ENCODE measurements around the gene EXOC3L1.

Gene EXOC3L1

DNA sequence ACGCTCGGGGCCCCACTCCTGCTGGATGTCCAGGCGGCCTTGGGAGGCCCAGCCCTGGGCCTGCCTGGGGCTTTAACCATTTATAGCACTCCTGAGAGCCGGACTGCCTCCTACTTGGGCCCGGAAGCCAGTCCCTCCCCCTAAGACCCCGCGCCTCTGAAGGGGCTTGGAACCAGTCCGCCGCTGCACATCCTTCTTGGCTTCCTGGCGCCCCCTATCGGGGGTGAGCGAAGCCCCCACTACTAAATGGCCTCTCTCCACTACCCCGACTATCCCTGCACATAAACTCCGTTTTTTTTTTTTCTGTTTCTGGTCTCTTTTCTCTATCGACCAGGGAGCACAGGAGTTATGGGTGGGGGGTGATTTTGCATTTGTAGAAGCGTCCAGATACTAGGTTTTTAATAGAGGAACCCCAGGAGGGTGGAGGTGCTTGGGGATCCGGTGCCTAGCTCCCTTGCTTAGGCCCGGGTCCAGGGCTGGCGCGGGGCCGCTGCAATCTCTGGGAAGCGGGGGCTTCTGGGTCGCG, 20.2 kb downstream of the EXOC3L1 start:
- Histone ChIP-seq H3K36me3 (ENCODE audit: control insufficient read depth, insufficient read depth, low read length) (no peaks in the 10 kb centered on the region), H3K27me3 (ENCODE audit: control insufficient read depth, insufficient read depth, low read length) (peaks cover 16% of the 10 kb centered on the region), H3K4me1 (ENCODE audit: control insufficient read depth, insufficient read depth, low read length) (peaks cover 24% of the 10 kb centered on the region), H3K9ac (ENCODE audit: low read length) (peak overlapping the region; percentile 45), H3K4me3 (ENCODE audit: low read length) (peak overlapping the region; percentile 66), H3K27ac (ENCODE audit: low read depth, low read length) (peak overlapping the region; percentile 93)

DNA sequence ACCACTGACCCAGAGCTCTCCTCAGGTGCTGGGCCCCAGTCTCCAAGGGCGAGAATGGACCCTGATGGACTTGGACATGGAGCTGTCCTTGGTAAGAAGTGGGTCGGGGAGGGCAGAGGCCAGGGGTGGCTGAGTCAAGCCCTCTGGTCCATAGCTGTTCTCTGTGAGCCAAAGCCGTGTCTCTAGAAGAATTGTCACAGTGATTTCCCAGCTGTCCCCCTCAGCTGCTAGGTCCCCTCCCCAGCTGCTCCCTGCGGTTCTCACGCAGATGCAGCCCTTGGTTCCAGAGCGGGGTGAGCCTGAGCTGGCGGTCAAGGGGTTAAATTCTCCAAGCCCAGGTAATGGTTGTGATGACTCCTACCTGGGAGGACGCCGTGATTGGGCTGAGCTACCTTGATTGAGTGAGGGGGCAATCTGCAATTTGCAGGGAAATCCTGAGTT, 20.9 kb downstream of the EXOC3L1 start:
- no peak overlapping the region for H3K9ac ChIP-seq (ENCODE audit: low read length)
- H3K4me1 ChIP-seq (ENCODE audit: control insufficient read depth, insufficient read depth, low read length) = peaks cover 20% of the 10 kb centered on the region
- peaks cover 18% of the 10 kb centered on the region for H3K27me3 ChIP-seq (ENCODE audit: control insufficient read depth, insufficient read depth, low read length)
- H3K27ac ChIP-seq (ENCODE audit: low read depth, low read length) = peak overlapping the region; percentile 93
- H3K36me3 ChIP-seq (ENCODE audit: control insufficient read depth, insufficient read depth, low read length) = no peaks in the 10 kb centered on the region
- peak overlapping the region; percentile 66 for H3K4me3 ChIP-seq (ENCODE audit: low read length)

DNA sequence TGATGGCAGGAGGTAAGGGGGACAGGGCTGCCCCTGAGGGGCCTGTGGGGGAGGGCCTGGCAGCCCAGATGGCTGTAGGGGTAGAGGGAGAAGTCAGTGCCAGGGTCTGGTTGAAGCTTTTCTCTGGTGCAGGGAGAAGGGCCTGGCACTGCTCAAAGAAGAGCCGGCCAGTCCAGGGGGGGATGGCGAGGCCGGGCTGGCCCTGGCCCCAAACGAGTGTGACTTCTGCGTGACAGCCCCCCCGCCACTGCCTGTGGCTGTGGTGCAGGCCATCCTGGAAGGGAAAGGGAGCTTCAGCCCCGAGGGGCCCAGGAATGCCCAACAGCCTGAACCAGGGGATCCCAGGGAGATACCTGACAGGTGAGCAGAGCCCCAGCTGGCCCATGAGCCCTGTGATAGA, 22.3 kb downstream of the EXOC3L1 start:
- H3K4me1 ChIP-seq (ENCODE audit: control insufficient read depth, insufficient read depth, low read length) = peaks cover 19% of the 10 kb centered on the region
- no peak overlapping the region for H3K4me3 ChIP-seq (ENCODE audit: low read length)
- no peak overlapping the region for H3K27ac ChIP-seq (ENCODE audit: low read depth, low read length)
- H3K27me3 ChIP-seq (ENCODE audit: control insufficient read depth, insufficient read depth, low read length) = peaks cover 29% of the 10 kb centered on the region
- H3K36me3 ChIP-seq (ENCODE audit: control insufficient read depth, insufficient read depth, low read length) = no peaks in the 10 kb centered on the region
- H3K9ac ChIP-seq (ENCODE audit: low read length) = no peak overlapping the region

DNA sequence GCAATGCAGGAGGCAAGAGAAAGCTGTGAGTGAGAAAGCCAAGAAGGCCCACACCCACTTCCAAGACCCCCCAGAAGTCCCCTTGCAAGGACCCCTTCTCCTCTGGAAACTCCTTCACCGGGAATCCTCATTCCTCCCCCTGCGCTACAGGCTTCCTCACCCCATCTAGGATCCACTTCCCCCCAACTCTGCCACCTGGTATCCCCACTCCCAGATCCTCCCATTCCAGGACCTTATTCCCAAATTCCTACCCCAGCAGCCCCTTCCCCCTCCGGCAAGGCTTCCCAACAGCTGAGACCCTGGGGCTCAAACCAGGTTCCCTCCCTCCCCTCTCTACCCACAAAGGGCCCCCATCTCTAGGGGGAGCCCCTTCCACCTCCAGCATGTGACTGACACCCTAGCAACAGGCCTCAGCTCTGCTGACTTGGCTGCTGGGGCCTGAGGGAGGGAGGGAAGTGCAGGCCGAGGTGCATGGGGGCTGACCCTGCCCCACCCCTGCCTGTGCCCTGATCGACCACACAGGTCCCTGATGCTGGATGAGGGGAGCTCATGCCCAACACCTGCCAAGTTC, 23.3 kb downstream of the EXOC3L1 start:
- Histone ChIP-seq H3K9ac (ENCODE audit: low read length) (no peak overlapping the region), H3K4me1 (ENCODE audit: control insufficient read depth, insufficient read depth, low read length) (peaks cover 19% of the 10 kb centered on the region), H3K4me3 (ENCODE audit: low read length) (no peak overlapping the region), H3K27ac (ENCODE audit: low read depth, low read length) (no peak overlapping the region), H3K27me3 (ENCODE audit: control insufficient read depth, insufficient read depth, low read length) (peaks cover 32% of the 10 kb centered on the region), H3K36me3 (ENCODE audit: control insufficient read depth, insufficient read depth, low read length) (no peaks in the 10 kb centered on the region)

DNA sequence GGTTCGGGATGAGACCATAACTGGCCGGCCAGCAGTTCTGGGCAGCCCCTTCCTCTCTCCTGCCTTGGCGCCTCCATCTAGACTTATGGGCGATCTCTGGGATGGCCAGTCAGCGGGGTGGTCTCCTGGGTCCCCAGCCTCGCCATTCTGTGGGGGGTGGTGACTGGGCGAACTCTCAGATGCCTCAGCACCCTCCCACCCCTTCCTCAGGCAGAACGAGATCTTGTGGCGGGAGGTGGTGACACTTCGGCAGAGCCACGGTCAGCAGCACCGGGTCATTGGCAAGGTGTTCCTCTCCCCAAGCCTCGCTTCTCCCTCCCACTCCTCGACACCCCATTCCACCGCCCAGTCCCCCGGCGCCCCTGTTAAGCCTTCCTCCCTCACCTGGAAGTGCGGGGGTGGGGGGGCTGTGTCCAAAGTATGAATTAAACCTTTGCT, 23.8 kb downstream of the EXOC3L1 start:
- no peak overlapping the region for H3K4me3 ChIP-seq (ENCODE audit: low read length)

DNA sequence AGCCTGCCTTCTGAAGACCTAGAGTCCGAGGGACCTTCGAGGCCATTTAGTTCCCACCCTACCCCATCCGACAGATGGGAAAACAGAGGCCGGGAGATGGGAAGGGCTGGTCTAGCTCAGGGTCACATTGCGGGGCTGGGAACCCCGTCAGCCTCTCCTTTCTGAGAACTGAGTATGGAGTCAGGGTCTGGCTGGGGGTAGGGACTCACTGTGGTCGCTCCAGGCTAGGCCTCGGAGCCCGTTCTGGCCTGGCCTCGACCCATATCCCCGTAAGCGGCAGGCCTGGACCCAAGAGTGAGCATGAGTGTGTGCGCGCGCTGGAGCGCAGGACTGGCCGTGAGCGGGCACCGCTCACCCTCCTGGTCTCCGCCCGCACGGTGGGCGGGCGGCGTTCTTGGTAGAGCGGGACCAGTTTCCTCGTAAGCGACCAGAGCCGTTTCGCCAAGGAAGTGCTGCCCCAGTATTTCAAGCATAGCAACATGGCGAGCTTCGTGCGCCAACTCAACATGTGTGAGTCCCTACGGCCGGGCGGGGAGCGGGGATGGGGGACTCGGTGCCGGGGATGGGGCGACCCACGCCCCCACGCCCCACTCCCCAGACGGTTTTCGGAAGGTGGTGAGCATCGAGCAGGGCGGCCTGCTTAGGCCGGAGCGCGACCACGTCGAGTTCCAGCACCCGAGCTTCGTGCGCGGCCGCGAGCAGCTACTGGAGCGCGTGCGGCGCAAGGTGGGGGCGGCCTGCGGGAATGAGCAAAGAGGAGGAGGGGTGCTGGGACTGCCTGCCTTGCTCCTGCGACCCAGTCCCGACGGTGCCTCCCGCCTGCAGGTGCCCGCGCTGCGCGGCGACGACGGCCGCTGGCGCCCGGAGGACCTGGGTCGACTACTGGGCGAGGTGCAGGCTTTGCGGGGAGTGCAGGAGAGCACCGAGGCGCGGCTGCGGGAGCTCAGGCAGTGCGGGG, 24.5 kb downstream of the EXOC3L1 start:
- Histone ChIP-seq H3K9ac (ENCODE audit: low read length) (no peak overlapping the region), H3K27ac (ENCODE audit: low read depth, low read length) (peak overlapping the region; percentile 36), H3K36me3 (ENCODE audit: control insufficient read depth, insufficient read depth, low read length) (no peaks in the 10 kb centered on the region), H3K4me1 (ENCODE audit: control insufficient read depth, insufficient read depth, low read length) (peaks cover 16% of the 10 kb centered on the region), H3K27me3 (ENCODE audit: control insufficient read depth, insufficient read depth, low read length) (peaks cover 35% of the 10 kb centered on the region), H3K4me3 (ENCODE audit: low read length) (peak overlapping the region; percentile 54)

More for the DNA sequence above, 23.8 kb downstream of the EXOC3L1 start:
- Histone ChIP-seq H3K27me3 (ENCODE audit: control insufficient read depth, insufficient read depth, low read length) (peaks cover 35% of the 10 kb centered on the region), H3K36me3 (ENCODE audit: control insufficient read depth, insufficient read depth, low read length) (no peaks in the 10 kb centered on the region), H3K9ac (ENCODE audit: low read length) (no peak overlapping the region), H3K4me1 (ENCODE audit: control insufficient read depth, insufficient read depth, low read length) (peaks cover 18% of the 10 kb centered on the region), H3K27ac (ENCODE audit: low read depth, low read length) (no peak overlapping the region)

DNA sequence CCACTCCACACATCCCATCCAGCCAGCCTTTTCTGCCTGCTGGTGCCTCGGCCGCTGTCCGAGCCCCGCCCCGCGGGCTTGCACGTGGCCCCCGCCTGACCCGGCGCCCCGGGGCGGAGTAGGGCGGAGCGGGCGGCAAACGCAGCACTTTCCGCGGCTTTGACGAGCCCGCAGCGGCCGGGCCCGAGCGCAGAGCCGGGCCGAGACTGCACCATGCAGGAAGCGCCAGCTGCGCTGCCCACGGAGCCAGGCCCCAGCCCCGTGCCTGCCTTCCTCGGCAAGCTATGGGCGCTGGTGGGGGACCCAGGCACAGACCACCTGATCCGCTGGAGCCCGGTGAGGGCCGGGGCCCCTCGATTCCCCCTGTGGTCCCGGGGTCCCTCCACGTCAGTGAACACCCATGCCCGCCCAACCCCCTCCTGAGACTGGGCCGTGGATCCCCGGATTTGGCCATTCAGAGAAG, 25.3 kb downstream of the EXOC3L1 start, which contains the start of gene HSF4:
HSF4 (plus strand) TSS at position 147 of the 463 bp plus-strand sequence; CDS start at position 214, 67 bp downstream.
- Histone ChIP-seq H3K9ac (ENCODE audit: low read length) (no peak within 1 kb of the TSS), H3K27ac (ENCODE audit: low read depth, low read length) (peak within 1 kb of the TSS; percentile 67), H3K4me1 (ENCODE audit: control insufficient read depth, insufficient read depth, low read length) (peaks cover 19% of the 10 kb centered on the region), H3K27me3 (ENCODE audit: control insufficient read depth, insufficient read depth, low read length) (peaks cover 35% of the 10 kb centered on the region), H3K4me3 (ENCODE audit: low read length) (peak within 1 kb of the TSS; percentile 57), H3K36me3 (ENCODE audit: control insufficient read depth, insufficient read depth, low read length) (no peaks in the 10 kb centered on the region)

DNA sequence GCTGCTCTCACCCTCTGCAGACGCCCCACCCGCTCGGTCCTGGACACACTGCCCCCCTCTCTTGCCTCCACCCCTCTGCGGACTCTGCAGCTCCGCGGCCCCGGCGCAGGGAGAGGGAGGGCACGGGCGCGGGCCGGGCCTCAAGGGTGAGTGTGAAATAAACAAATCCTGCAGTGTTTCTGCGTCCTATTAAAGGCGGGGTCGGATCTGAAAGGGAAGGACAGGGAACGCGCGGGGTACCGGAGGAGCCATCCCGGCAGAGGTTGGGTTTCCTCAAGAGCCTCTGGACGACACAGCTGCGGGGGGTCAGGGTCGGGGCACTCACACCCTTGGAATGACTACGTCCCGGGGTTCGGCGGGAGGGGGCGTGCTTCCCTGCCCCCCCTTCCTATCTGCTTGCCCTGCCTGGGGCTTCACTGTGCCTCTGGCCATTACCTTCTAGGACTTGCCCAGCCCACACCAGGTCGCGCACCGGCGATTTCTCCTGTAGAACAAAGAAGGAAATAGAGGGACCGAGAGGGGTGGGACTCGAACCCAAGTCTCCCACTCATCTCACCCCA, 25.9 kb downstream of the EXOC3L1 start:
- H3K4me1 ChIP-seq (ENCODE audit: control insufficient read depth, insufficient read depth, low read length) = peaks cover 14% of the 10 kb centered on the region
- no peaks in the 10 kb centered on the region for H3K36me3 ChIP-seq (ENCODE audit: control insufficient read depth, insufficient read depth, low read length)
- peak overlapping the region; percentile 57 for H3K4me3 ChIP-seq (ENCODE audit: low read length)
- H3K27me3 ChIP-seq (ENCODE audit: control insufficient read depth, insufficient read depth, low read length) = peaks cover 35% of the 10 kb centered on the region
- H3K9ac ChIP-seq (ENCODE audit: low read length) = no peak overlapping the region
- peak overlapping the region; percentile 67 for H3K27ac ChIP-seq (ENCODE audit: low read depth, low read length)

DNA sequence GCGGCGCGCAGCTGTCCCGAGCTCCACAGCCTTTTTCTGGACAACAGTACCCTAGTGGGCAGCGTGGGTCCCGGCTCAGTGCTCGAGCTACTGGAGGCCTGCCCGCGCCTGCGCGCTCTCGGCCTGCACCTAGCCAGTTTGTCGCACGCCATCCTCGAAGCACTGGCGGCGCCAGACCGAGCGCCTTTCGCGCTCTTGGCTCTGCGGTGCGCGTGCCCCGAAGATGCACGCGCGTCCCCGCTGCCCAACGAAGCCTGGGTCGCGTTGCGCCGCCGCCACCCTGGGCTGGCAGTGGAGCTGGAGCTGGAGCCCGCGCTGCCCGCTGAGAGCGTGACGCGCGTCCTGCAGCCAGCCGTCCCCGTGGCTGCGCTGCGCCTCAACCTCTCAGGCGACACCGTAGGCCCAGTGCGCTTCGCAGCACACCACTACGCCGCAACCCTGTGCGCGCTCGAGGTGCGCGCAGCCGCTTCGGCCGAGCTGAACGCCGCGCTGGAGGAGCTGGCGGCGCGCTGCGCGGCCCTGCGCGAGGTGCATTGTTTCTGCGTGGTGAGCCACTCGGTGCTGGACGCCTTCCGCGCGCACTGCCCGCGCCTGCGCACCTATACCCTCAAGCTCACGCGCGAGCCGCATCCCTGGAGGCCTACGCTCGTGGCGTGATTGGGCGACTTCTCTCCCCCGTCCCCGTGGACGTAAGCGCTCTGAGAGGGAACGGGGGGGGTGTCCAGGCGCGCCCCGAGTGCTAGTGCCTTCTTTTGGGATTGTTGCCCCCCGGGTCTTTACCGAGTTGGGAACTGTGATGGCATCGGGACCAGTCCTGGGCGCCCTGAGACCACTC, 26.6 kb downstream of the EXOC3L1 start:
- Histone ChIP-seq H3K4me3 (ENCODE audit: low read length) (peak overlapping the region; percentile 57), H3K27me3 (ENCODE audit: control insufficient read depth, insufficient read depth, low read length) (peaks cover 35% of the 10 kb centered on the region), H3K9ac (ENCODE audit: low read length) (no peak overlapping the region), H3K4me1 (ENCODE audit: control insufficient read depth, insufficient read depth, low read length) (peaks cover 13% of the 10 kb centered on the region), H3K27ac (ENCODE audit: low read depth, low read length) (peak overlapping the region; percentile 67), H3K36me3 (ENCODE audit: control insufficient read depth, insufficient read depth, low read length) (no peaks in the 10 kb centered on the region)

DNA sequence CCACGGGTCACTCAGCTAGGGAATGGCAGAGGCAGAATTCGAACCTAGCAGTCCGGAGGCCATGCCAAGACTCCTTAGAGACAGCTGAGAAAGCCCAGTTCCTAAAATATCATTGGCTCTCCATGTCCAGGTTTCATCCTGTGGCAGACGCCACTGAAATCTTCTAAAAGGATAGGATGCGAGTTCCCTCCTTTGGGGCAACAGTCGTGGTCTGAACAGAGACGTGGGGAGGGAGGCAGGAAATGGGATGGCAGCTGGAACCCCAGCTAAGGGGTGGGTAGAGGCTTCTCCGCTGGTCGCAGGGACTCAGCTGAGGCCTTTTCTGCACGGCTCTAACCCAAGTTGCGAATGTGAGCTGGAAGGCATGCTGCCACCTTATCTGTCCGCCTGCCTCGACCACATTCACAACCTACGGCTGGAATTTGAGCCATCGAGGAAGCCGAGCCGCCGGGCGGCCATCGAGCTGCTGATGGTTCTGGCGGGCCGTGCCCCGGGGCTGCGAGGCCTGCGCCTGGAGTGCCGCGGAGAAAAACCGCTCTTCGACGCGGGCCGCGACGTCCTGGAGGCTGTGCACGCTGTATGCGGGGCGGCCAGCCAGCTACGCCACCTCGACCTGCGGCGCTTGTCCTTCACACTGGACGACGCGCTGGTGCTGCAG, 27.3 kb downstream of the EXOC3L1 start:
- Histone ChIP-seq H3K4me3 (ENCODE audit: low read length) (peak overlapping the region; percentile 57), H3K4me1 (ENCODE audit: control insufficient read depth, insufficient read depth, low read length) (peaks cover 13% of the 10 kb centered on the region), H3K36me3 (ENCODE audit: control insufficient read depth, insufficient read depth, low read length) (no peaks in the 10 kb centered on the region), H3K27ac (ENCODE audit: low read depth, low read length) (no peak overlapping the region), H3K27me3 (ENCODE audit: control insufficient read depth, insufficient read depth, low read length) (peaks cover 35% of the 10 kb centered on the region), H3K9ac (ENCODE audit: low read length) (no peak overlapping the region)

DNA sequence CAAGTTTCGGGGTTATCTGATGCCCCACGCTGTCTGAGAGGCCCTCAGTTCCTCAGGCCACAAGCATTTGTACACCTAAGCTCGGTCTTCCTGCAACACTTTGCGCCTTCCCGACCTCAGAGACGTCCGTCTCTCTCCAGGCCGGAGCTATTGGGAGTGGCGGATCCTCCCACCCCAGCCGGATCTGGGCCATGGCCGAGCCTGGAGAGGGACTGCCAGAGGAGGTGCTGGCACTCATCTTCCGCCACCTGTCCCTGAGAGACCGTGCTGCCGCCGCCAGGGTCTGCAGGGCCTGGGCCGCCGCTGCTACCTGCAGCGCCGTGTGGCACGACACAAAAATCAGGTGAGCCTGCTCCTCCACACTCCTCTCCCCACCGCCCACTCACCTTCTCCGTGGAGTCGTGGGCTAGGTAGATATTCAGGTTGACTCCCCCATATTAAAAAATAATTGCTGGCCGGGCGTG, 28.3 kb downstream of the EXOC3L1 start:
- Histone ChIP-seq H3K36me3 (ENCODE audit: control insufficient read depth, insufficient read depth, low read length) (no peaks in the 10 kb centered on the region), H3K4me1 (ENCODE audit: control insufficient read depth, insufficient read depth, low read length) (peaks cover 13% of the 10 kb centered on the region), H3K4me3 (ENCODE audit: low read length) (no peak overlapping the region), H3K27ac (ENCODE audit: low read depth, low read length) (no peak overlapping the region), H3K27me3 (ENCODE audit: control insufficient read depth, insufficient read depth, low read length) (peaks cover 35% of the 10 kb centered on the region), H3K9ac (ENCODE audit: low read length) (no peak overlapping the region)

Measured in rectal smooth muscle tissue (tissue), 1 donor.